CD14-positive monocyte (primary cell): ENCODE results near the gene HSPA12A. TPM values are rescaled to one million over a fixed set of nuclear protein-coding genes. Genes with fewer than 3 reads are reported as not detected.

ENCODE experiments used
- DNase-seq, 3 donors: peaks; one replicate each; pipeline ENCODE4 v3.0.0-alpha.2; 2011 to 2022
- H2AFZ ChIP-seq: 2 replicates; pipeline ENCODE4 v1.6.0; 2012; ENCODE audit warnings: mild to moderate bottlenecking, low read depth, low read length, inconsistent platforms; ENCODE audit not compliant: insufficient read depth, poor library complexity, severe bottlenecking
- H3K27ac ChIP-seq, 2 donors: 1 replicate in 1 of 2; 2 replicates in 1 of 2; pipeline ENCODE4 v1.5.1; 2012 to 2013; ENCODE audit warnings: low read length in 2 of 2, control low read depth in 1 of 2, inconsistent platforms in 1 of 2, low read depth in 1 of 2, mild to moderate bottlenecking in 1 of 2
- H3K27me3 ChIP-seq, 2 donors: one replicate each; pipeline versions ENCODE4 v1.6.0 to v1.6.1; 2011 to 2013; ENCODE audit warnings: low read length in 2 of 2; ENCODE audit not compliant: control insufficient read depth in 2 of 2, insufficient read depth in 2 of 2
- H3K36me3 ChIP-seq, 2 donors: replicated peaks in 1 of 2; 1 replicate in 1 of 2; 2 replicates in 1 of 2; pipeline versions ENCODE4 v1.5.1 to v1.6.1; 2012 to 2013; ENCODE audit warnings: low read length in 2 of 2, control low read depth in 1 of 2, inconsistent platforms in 1 of 2, mild to moderate bottlenecking in 1 of 2; ENCODE audit not compliant: insufficient read depth in 2 of 2, control insufficient read depth in 1 of 2
- H3K4me1 ChIP-seq, 2 donors: 1 replicate in 1 of 2; 2 replicates in 1 of 2; pipeline versions ENCODE4 v1.5.1 to v1.6.1; 2012 to 2013; ENCODE audit warnings: low read length in 2 of 2, control low read depth in 1 of 2, inconsistent platforms in 1 of 2, mild to moderate bottlenecking in 1 of 2, moderate library complexity in 1 of 2; ENCODE audit not compliant: insufficient read depth in 2 of 2, control insufficient read depth in 1 of 2
- H3K4me2 ChIP-seq: replicated peaks from 2 replicates; pipeline ENCODE3; 2012; ENCODE audit warnings: low read length, moderate library complexity, mild to moderate bottlenecking; ENCODE audit not compliant: poor library complexity, severe bottlenecking; ENCODE audit errors: extremely low read depth
- H3K4me3 ChIP-seq, 3 experiments: fragments of 200-600 bp in 1 of 3; sonication (generic) in 1 of 3; replicated peaks in 1 of 3; 1 replicate in 2 of 3; 2 replicates in 1 of 3; pipeline ENCODE4 v1.5.1; 2011 to 2013; ENCODE audit warnings: low read length in 3 of 3, mild to moderate bottlenecking in 3 of 3, control low read depth in 2 of 3, low read depth in 2 of 3, inconsistent platforms in 1 of 3, moderate library complexity in 1 of 3
- H3K79me2 ChIP-seq: 2 replicates; pipeline ENCODE4 v1.6.0; 2012; ENCODE audit warnings: mild to moderate bottlenecking, control low read depth, inconsistent platforms, low read length, moderate library complexity; ENCODE audit not compliant: insufficient read depth
- H3K9ac ChIP-seq: 2 replicates; pipeline ENCODE4 v1.6.0; 2017; ENCODE audit warnings: low read length, mild to moderate bottlenecking; ENCODE audit not compliant: insufficient read depth, poor library complexity, severe bottlenecking
- H3K9me3 ChIP-seq, 2 donors: replicated peaks in 1 of 2; 1 replicate in 1 of 2; 2 replicates in 1 of 2; pipeline versions ENCODE4 v1.5.1 to v1.6.1; 2012 to 2013; ENCODE audit warnings: low read length in 2 of 2, control low read depth in 1 of 2; ENCODE audit not compliant: control insufficient read depth in 1 of 2, insufficient read depth in 1 of 2
- H4K20me1 ChIP-seq: 2 replicates; pipeline ENCODE4 v1.6.0; 2012; ENCODE audit warnings: mild to moderate bottlenecking, low read length, control low read depth, moderate library complexity; ENCODE audit not compliant: insufficient read depth
- H3K27ac Mint-ChIP-seq, 7 donors: one replicate each; pipeline ENCODE4 v1.8.0; 2020; ENCODE audit warnings: mild to moderate bottlenecking in 7 of 7, mixed read lengths in 7 of 7, moderate library complexity in 6 of 7, inconsistent platforms in 2 of 7
- H3K27me3 Mint-ChIP-seq, 3 donors: one replicate each; pipeline ENCODE4 v1.8.0; 2021 to 2022; ENCODE audit warnings: low read depth in 3 of 3, mild to moderate bottlenecking in 3 of 3, mixed read lengths in 3 of 3, moderate library complexity in 3 of 3, inconsistent platforms in 1 of 3
- H3K36me3 Mint-ChIP-seq, 2 donors: one replicate each; pipeline ENCODE4 v1.8.0; 2020; ENCODE audit warnings: mixed read lengths in 2 of 2, inconsistent platforms in 1 of 2, mild to moderate bottlenecking in 1 of 2
- H3K4me1 Mint-ChIP-seq: one replicate; pipeline ENCODE4 v1.8.0; 2020; ENCODE audit warnings: mild to moderate bottlenecking, mixed read lengths
- H3K4me3 Mint-ChIP-seq, 2 donors: one replicate each; pipeline ENCODE4 v1.8.0; 2020; ENCODE audit warnings: mild to moderate bottlenecking in 2 of 2, mixed read lengths in 2 of 2, moderate library complexity in 1 of 2
- H3K9me3 Mint-ChIP-seq, 7 donors: one replicate each; pipeline ENCODE4 v1.8.0; 2020 to 2022; ENCODE audit warnings: mixed read lengths in 7 of 7, mild to moderate bottlenecking in 6 of 7, moderate library complexity in 6 of 7, inconsistent platforms in 2 of 7
- CTCF ChIP-seq: fragments of 200-600 bp; IDR thresholded peaks from one replicate; pipeline ENCODE4 v1.8.0; 2022; ENCODE audit warnings: antibody characterized with exemption, mild to moderate bottlenecking
- WGBS: methylation state at CpG from one replicate; pipeline ENCODE4 v1.1.5; 2013; ENCODE audit warnings: missing lambda C conversion rate; ENCODE audit not compliant: insufficient coverage; 5-methylcytosine and 5-hydroxymethylcytosine counted together
- intact Hi-C, 2 donors: fragments of 100-400 bp; cut with micrococcal nuclease; formaldehyde crosslinking; loops; one replicate each; pipeline versions ENCODE4 v1.15.0 to v1.15.1; 2023
- polyA plus RNA-seq, 3 donors: library from polyadenylated mRNA; depleted of rRNA in 1 of 3; unstranded in 2 of 3; stranded (reverse) in 1 of 3; fragments of 300-500 nt in 2 of 3; fragments of >200 nt in 1 of 3; fragmentation: Illumina TruSeq in 2 of 3; gene quantifications; 1 replicate in 2 of 3; 2 replicates in 1 of 3; pipeline ENCODE4 v1.2.3, GENCODE V29; 2012 to 2021

HSPA12A gene
- polyA plus RNA-seq, 3 donors, result 0.01 TPM; not detected in 2

- WGBS, result 93% methylated on average over 6 of the region's 7 CpGs
- Histone ChIP-seq H4K20me1 (no peaks in the 10 kb centered on the region), H3K27me3 (peaks cover 0 to 8% of the 10 kb centered on the region in 2 donors), H3K79me2 (no peaks in the 10 kb centered on the region), H3K4me3 (no peak overlapping the region), H3K4me2 (no peak overlapping the region), H2AFZ (no peak overlapping the region), H3K9me3 (no peaks in the 10 kb centered on the region), H3K9ac (no peak overlapping the region), H3K27ac (no peak overlapping the region), H3K36me3 (no peaks in the 10 kb centered on the region), H3K4me1 (peaks cover 3 to 5% of the 10 kb centered on the region in 2 donors)
- Mint-ChIP-seq H3K4me3 (no peak overlapping the region), H3K27me3 (peaks cover 20 to 26% (median 21%) of the 10 kb centered on the region in 3 donors), H3K4me1 (peaks cover 6% of the 10 kb centered on the region), H3K36me3 (no peaks in the 10 kb centered on the region), H3K27ac (no peak overlapping the region), H3K9me3 (peaks cover 0 to 3% (median 0%) of the 10 kb centered on the region in 7 donors)
- intact Hi-C loops, result no loop called here
- TF ChIP-seq CTCF, result no peak
- DNase-seq, result no peak
Observed at GRCh38 chr10:116784651-116785050, 42.3 kb upstream of the HSPA12A start.

DNA sequence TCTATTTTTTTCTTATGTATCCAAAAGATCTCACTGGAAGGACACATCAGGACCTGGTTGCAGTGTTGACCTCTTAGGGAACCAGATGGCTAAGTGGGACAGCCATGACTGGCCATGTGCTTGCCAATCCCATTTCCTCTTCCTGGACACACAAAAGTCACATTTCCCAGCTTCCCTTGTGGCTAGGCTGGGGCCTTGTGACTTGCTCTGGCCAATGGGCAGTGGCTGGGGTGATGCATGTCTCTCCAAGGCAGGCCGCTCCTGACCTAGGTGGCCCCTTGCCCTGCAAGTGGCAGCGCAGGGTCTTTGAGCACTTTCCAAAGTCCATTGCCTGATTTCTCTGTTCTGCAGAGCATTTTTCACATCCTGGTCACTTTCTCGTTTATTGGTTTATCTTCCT is 41.7 kb upstream of the HSPA12A start:
- intact Hi-C loops, result no loop called here
- Histone ChIP-seq H3K36me3 (no peaks in the 10 kb centered on the region), H3K27ac (no peak overlapping the region), H4K20me1 (no peaks in the 10 kb centered on the region), H3K4me3 (no peak overlapping the region), H3K27me3 (peaks cover 0 to 8% of the 10 kb centered on the region in 2 donors), H3K4me1 (peaks cover 3 to 5% of the 10 kb centered on the region in 2 donors), H2AFZ (no peak overlapping the region), H3K9me3 (no peaks in the 10 kb centered on the region), H3K4me2 (no peak overlapping the region), H3K9ac (no peak overlapping the region), H3K79me2 (no peaks in the 10 kb centered on the region)
- no peak for DNase-seq
- no peak for TF ChIP-seq CTCF
- Mint-ChIP-seq H3K27ac (no peak overlapping the region), H3K4me3 (no peak overlapping the region), H3K9me3 (peaks cover 0 to 3% (median 0%) of the 10 kb centered on the region in 7 donors), H3K27me3 (peaks cover 20 to 25% (median 24%) of the 10 kb centered on the region in 3 donors), H3K36me3 (no peaks in the 10 kb centered on the region), H3K4me1 (peaks cover 6% of the 10 kb centered on the region)
- 89% methylated on average over 3 of the region's 3 CpGs for WGBS
